IMR-90 (cell line): ENCODE data around the gene CD44. TPM values are rescaled to one million over a fixed set of nuclear protein-coding genes. Genes with fewer than 3 reads are reported as not detected.

Experiments used
- ATAC-seq: fragments of 200-7000 bp; cut with Tn5 transposase; 2 replicates; pipeline ENCODE4 v1.9.1; 2020; ENCODE audit warnings: low read depth, mild to moderate bottlenecking, moderate library complexity
- BruUV-seq: library from RNA; stranded (reverse); fragments of 400-500 nt; replicated peaks from 2 replicates; lab custom pipeline; 2021; lab: Mats Ljungman, UMichigan
- CTCF ChIA-PET: fragments of 300-600 bp; formaldehyde crosslinking; extraction: SDS; loops from one replicate; lab custom pipeline; 2021; ENCODE audit warnings: antibody characterized with exemption; lab: Yijun Ruan, JAX
- POLR2A ChIA-PET: fragments of 300-600 bp; sonication (Branson Sonifier 250); formaldehyde crosslinking; loops from one replicate; lab custom pipeline; 2022; ENCODE audit warnings: antibody characterized with exemption; ENCODE audit not compliant: unreplicated experiment; lab: Charles Lee
- DNase-seq: peaks from one replicate; pipeline ENCODE4 v3.0.0; 2013
- H2AFZ ChIP-seq: replicated peaks from 2 replicates; pipeline ENCODE3; 2013; ENCODE audit warnings: low read length, mild to moderate bottlenecking; ENCODE audit not compliant: poor library complexity
- H2AK5ac ChIP-seq: 2 replicates; pipeline ENCODE4 v1.6.1; 2013; ENCODE audit warnings: low read depth, low read length, inconsistent platforms
- H2AK9ac ChIP-seq: replicated peaks from 2 replicates; pipeline ENCODE3; 2013; ENCODE audit warnings: mild to moderate bottlenecking, low read depth, low read length, moderate library complexity; ENCODE audit not compliant: poor library complexity
- H2BK120ac ChIP-seq: 2 replicates; pipeline ENCODE4 v1.6.1; 2013; ENCODE audit warnings: low read depth, low read length, inconsistent platforms
- H2BK15ac ChIP-seq: 3 replicates; pipeline ENCODE4 v1.6.1; 2013; ENCODE audit warnings: low read depth, low read length, inconsistent platforms
- H2BK20ac ChIP-seq: 2 replicates; pipeline ENCODE4 v1.6.1; 2013; ENCODE audit warnings: low read depth, mild to moderate bottlenecking, inconsistent platforms, low read length, moderate library complexity
- H2BK5ac ChIP-seq: 2 replicates; pipeline ENCODE4 v1.6.1; 2013; ENCODE audit warnings: mild to moderate bottlenecking, low read depth, low read length, inconsistent platforms; ENCODE audit not compliant: poor library complexity, severe bottlenecking
- H3K14ac ChIP-seq: replicated peaks from 2 replicates; pipeline ENCODE4 v1.6.1; 2013; ENCODE audit warnings: low read depth, low read length, inconsistent platforms
- H3K18ac ChIP-seq: 2 replicates; pipeline ENCODE4 v1.6.1; 2013; ENCODE audit warnings: low read depth, low read length, control low read depth
- H3K23ac ChIP-seq: 2 replicates; pipeline ENCODE4 v1.6.1; 2013; ENCODE audit warnings: low read depth, low read length, inconsistent platforms
- H3K27ac ChIP-seq: 2 replicates; pipeline ENCODE4 v1.5.1; 2013; ENCODE audit warnings: mild to moderate bottlenecking, control low read depth, low read length; ENCODE audit not compliant: insufficient read depth
- H3K27me3 ChIP-seq: 2 replicates; pipeline ENCODE4 v1.6.1; 2013; ENCODE audit warnings: low read length; ENCODE audit not compliant: control insufficient read depth, insufficient read depth
- H3K36me3 ChIP-seq: 2 replicates; pipeline ENCODE4 v1.6.1; 2013; ENCODE audit warnings: low read length, mixed read lengths; ENCODE audit not compliant: control insufficient read depth, insufficient read depth
- H3K4ac ChIP-seq: 2 replicates; pipeline ENCODE4 v1.6.1; 2013; ENCODE audit warnings: low read depth, low read length, inconsistent platforms
- H3K4me1 ChIP-seq: 2 replicates; pipeline ENCODE4 v1.6.1; 2013; ENCODE audit warnings: low read length, mixed read lengths; ENCODE audit not compliant: control insufficient read depth, insufficient read depth
- H3K4me2 ChIP-seq: 2 replicates; pipeline ENCODE4 v1.6.1; 2013; ENCODE audit warnings: low read depth, mild to moderate bottlenecking, control low read depth, low read length, moderate library complexity
- H3K4me3 ChIP-seq: 2 replicates; pipeline ENCODE4 v1.5.1; 2013; ENCODE audit warnings: low read depth, mild to moderate bottlenecking, control low read depth, low read length, moderate library complexity; ENCODE audit not compliant: insufficient read depth
- H3K56ac ChIP-seq: 2 replicates; pipeline ENCODE4 v1.6.1; 2013; ENCODE audit warnings: low read length, inconsistent platforms; ENCODE audit not compliant: insufficient read depth; ENCODE audit errors: extremely low read depth
- H3K79me1 ChIP-seq, 2 experiments: 2 replicates each; pipeline ENCODE4 v1.6.1; 2013; ENCODE audit warnings: low read length in 2 of 2, inconsistent platforms in 1 of 2, low read depth in 1 of 2
- H3K9ac ChIP-seq: 2 replicates; pipeline ENCODE4 v1.6.1; 2013; ENCODE audit warnings: low read depth, low read length, control low read depth
- H3K9me1 ChIP-seq: 2 replicates; pipeline ENCODE4 v1.6.1; 2013; ENCODE audit warnings: low read length, inconsistent platforms; ENCODE audit not compliant: insufficient read depth
- H3K9me3 ChIP-seq: 2 replicates; pipeline ENCODE4 v1.6.1; 2013; ENCODE audit warnings: low read length; ENCODE audit not compliant: control insufficient read depth, insufficient read depth
- H4K20me1 ChIP-seq: 2 replicates; pipeline ENCODE4 v1.6.1; 2013; ENCODE audit warnings: low read length, inconsistent platforms; ENCODE audit not compliant: insufficient read depth
- H4K5ac ChIP-seq: 2 replicates; pipeline ENCODE4 v1.6.1; 2013; ENCODE audit warnings: mild to moderate bottlenecking, low read depth, low read length, control low read depth
- H4K8ac ChIP-seq, 2 experiments: 2 replicates each; pipeline ENCODE4 v1.6.1; 2013; ENCODE audit warnings: low read depth in 2 of 2, low read length in 2 of 2, control low read depth in 1 of 2, inconsistent platforms in 1 of 2
- H4K91ac ChIP-seq: 2 replicates; pipeline ENCODE4 v1.6.1; 2013; ENCODE audit warnings: low read depth, low read length, inconsistent platforms; ENCODE audit not compliant: insufficient read depth
- BHLHE40 ChIP-seq: fragments of 150-350 bp; IDR thresholded peaks from 2 replicates; pipeline ENCODE4 v1.6.1; 2016; ENCODE audit warnings: mild to moderate bottlenecking, low read depth, low read length
- CEBPB ChIP-seq: IDR thresholded peaks from 2 replicates; pipeline ENCODE4 v1.6.1; 2012; ENCODE audit warnings: low read depth, low read length, improper control_type of control experiment
- CHD1 ChIP-seq: IDR thresholded peaks from 2 replicates; pipeline ENCODE4 v1.6.1; 2012; ENCODE audit warnings: low read depth, low read length, improper control_type of control experiment
- FOS ChIP-seq: fragments of 150-350 bp; IDR thresholded peaks from 2 replicates; pipeline ENCODE4 v1.6.1; 2016; ENCODE audit warnings: low read depth, low read length
- MAFK ChIP-seq: IDR thresholded peaks from 2 replicates; pipeline ENCODE4 v1.6.1; 2012; ENCODE audit warnings: low read depth, low read length, improper control_type of control experiment
- MAZ ChIP-seq: IDR thresholded peaks from 2 replicates; pipeline ENCODE4 v1.6.1; 2012; ENCODE audit warnings: low read depth, mild to moderate bottlenecking, low read length, improper control_type of control experiment, moderate library complexity, borderline replicate concordance
- MXI1 ChIP-seq: IDR thresholded peaks from 2 replicates; pipeline ENCODE4 v1.6.1; 2012; ENCODE audit warnings: low read depth, mild to moderate bottlenecking, low read length, moderate library complexity, borderline replicate concordance
- NFE2L2 ChIP-seq: fragments of 150-350 bp; IDR thresholded peaks from 2 replicates; pipeline ENCODE4 v1.6.1; 2016; ENCODE audit warnings: low read depth, mild to moderate bottlenecking, low read length
- POLR2A ChIP-seq: IDR thresholded peaks from 2 replicates; pipeline ENCODE4 v1.6.1; 2012; ENCODE audit warnings: mild to moderate bottlenecking, low read depth, low read length
- RAD21 ChIP-seq: IDR thresholded peaks from 2 replicates; pipeline ENCODE4 v1.6.1; 2012; ENCODE audit warnings: low read length, improper control_type of control experiment
- RCOR1 ChIP-seq: IDR thresholded peaks from 2 replicates; pipeline ENCODE4 v1.6.1; 2012; ENCODE audit warnings: mild to moderate bottlenecking, low read length, improper control_type of control experiment; ENCODE audit not compliant: insufficient replicate concordance
- RFX5 ChIP-seq: IDR thresholded peaks from 2 replicates; pipeline ENCODE4 v1.8.0; 2012; ENCODE audit warnings: low read depth, mild to moderate bottlenecking, low read length, moderate library complexity
- SMC3 ChIP-seq: fragments of 150-350 bp; IDR thresholded peaks from 2 replicates; pipeline ENCODE4 v1.6.1; 2016; ENCODE audit warnings: low read depth, mild to moderate bottlenecking, antibody characterized with exemption, low read length, moderate library complexity
- WGBS, 2 experiments: methylation state at CpG; one replicate each; pipeline versions ENCODE4 v1.1.5 to v1.1.7; 2013; ENCODE audit warnings: missing lambda C conversion rate in 2 of 2; ENCODE audit not compliant: insufficient read length in 1 of 2; ENCODE audit errors: extremely low coverage in 2 of 2; 5-methylcytosine and 5-hydroxymethylcytosine counted together
- dilution Hi-C: fragments of 300-500 bp; cut with HindIII; formaldehyde crosslinking; loops from one replicate; pipeline ENCODE4 v1.14.3; 2018; ENCODE audit warnings: low sequenced_read_pairs; ENCODE audit not compliant: unreplicated experiment
- in situ Hi-C: fragments of 300-500 bp; cut with MboI; formaldehyde crosslinking; loops from 3 replicates; pipeline ENCODE4 v1.14.3; 2019; ENCODE audit warnings: low sequenced_read_pairs, inconsistent platforms, mixed read lengths
- intact Hi-C: fragments of 100-400 bp; cut with micrococcal nuclease; formaldehyde crosslinking; loops from 2 replicates; pipeline ENCODE4 v1.10.0; 2022
- polyA plus RNA-seq, 3 experiments: library from polyadenylated mRNA; depleted of rRNA; stranded (reverse); fragments of >200 nt; gene quantifications; 2 replicates each; pipeline ENCODE4 v1.2.3, GENCODE V29; 2012; ENCODE audit warnings: low replicate concordance in 1 of 3
- total RNA-seq: library from RNA; depleted of rRNA; stranded (reverse); fragments of >200 nt; gene quantifications from 2 replicates; pipeline ENCODE4 v1.2.3, GENCODE V29; 2012
- TF ChIP-seq, protein P1 (sequence below): fragments of 150-350 bp; IDR thresholded peaks from 2 replicates; pipeline ENCODE4 v1.6.1; 2017; ENCODE audit warnings: mild to moderate bottlenecking, antibody characterized with exemption, low read length, low read depth
- TF ChIP-seq, protein P2 (sequence below): conservative IDR thresholded peaks from 2 replicates; pipeline ENCODE4 v1.5.1; 2012; ENCODE audit warnings: mild to moderate bottlenecking, low read depth, low read length, improper control_type of control experiment

Gene CD44
- total and polyA plus RNA-seq, 2 of the 4 experiments (the other 2 are of a cell fraction), result 357 to 947 TPM

DNA sequence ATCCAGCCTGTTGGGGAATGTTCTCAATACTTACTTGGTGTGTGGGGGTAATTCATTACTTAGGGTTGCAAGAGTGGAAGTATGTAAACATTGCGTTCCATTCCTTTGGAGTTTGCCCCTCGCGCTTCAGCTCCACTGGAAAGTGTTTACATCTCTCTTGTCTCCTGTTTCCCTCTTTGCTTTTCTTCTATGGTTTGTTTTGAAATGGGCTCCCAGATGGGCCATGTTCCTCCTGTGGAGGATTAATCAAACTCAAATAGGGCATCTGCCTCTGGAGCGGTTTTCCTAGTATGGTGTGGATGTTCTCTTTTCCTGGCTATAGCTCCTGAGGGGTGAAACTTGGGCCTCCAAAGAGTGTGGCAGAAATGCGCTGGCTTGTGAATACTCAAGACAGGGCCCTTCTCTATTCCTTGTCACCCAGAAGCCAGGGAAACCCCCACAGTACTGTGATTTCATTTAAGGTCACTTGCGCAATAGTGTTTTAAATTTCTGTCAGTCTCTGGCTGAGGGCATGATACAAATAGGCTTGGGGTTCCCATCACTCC lies 51.9 kb downstream of the CD44 start:
- Histone ChIP-seq H3K9ac (peak overlapping the region; percentile 76), H2AK5ac (0 out of 2 replicates have a peak overlapping the region, but pooled peaks have one; percentile 18), H3K14ac (peak overlapping the region; percentile 15), H3K18ac (peak overlapping the region; percentile 97), H4K91ac (peak overlapping the region; percentile 72), H4K20me1 (peaks cover 31% of the 10 kb centered on the region), H2BK15ac (no peak overlapping the region), H3K4me2 (peak overlapping the region; percentile 6; the same call in 1 of the 2 replicates), H3K27me3 (no peaks in the 10 kb centered on the region), H3K23ac (no peak overlapping the region; the same call in 1 of the 2 replicates), H3K56ac (peak overlapping the region; percentile 42), H3K9me1 (peaks cover 19% of the 10 kb centered on the region), H2BK120ac (peak overlapping the region; percentile 72), H4K8ac (peak overlapping the region; percentile 63 to 78; a peak in 2 of 4 replicates), H3K4ac (peak overlapping the region; percentile 71), H4K5ac (peak overlapping the region; percentile 97), H3K27ac (peak overlapping the region; percentile 100), H3K9me3 (no peaks in the 10 kb centered on the region), H2BK20ac (peak overlapping the region; percentile 28), H3K4me3 (no peak overlapping the region), H3K79me1 (peaks cover 14 to 58% of the 10 kb centered on the region in 2 experiments), H2AFZ (no peak overlapping the region), H3K36me3 (peaks cover 51% of the 10 kb centered on the region), H2AK9ac (no peak overlapping the region), H2BK5ac (peak overlapping the region; percentile 93), H3K4me1 (peaks cover 28% of the 10 kb centered on the region)
- intact Hi-C loops, result loop anchor here (2.0 to 10.0 kb wide), 4 partner anchors 46 to 264 kb away; no protein-coding TSS in a partner anchor
- POLR2A ChIA-PET, result interaction anchor here (0.9 kb wide), 1 partner anchor 50 kb away, joined by 3 read pairs; no protein-coding TSS in a partner anchor
- ATAC-seq (peak; percentile 76), DNase-seq (peak; percentile 92)
- 43% methylated on average over 1 of the region's 6 CpGs; no CpG with 5 or more reads in 1 of the 2 experiments for WGBS, 2 experiments
- CTCF ChIA-PET, result interaction anchor here (1.0 kb wide), 1 partner anchor 196 kb away, joined by 3 read pairs; no protein-coding TSS in a partner anchor
- BruUV-seq, result no TSS peak
- dilution Hi-C loops, result no loop called here
- in situ Hi-C loops, result no loop called here
- TF ChIP-seq FOS, result no peak
- TF ChIP-seq CHD1, result no peak
- no peak for TF ChIP-seq RFX5
- TF ChIP-seq SMC3, result no peak
- no peak for TF ChIP-seq NFE2L2
- TF ChIP-seq BHLHE40, result no peak
- TF ChIP-seq MAZ, result no peak; the same call in 1 of the 2 replicates
- TF ChIP-seq POLR2A, result no peak
- TF ChIP-seq RAD21, result peak; percentile 5; the same call in 1 of the 2 replicates
- peak; percentile 98 for TF ChIP-seq CEBPB
- no peak for TF ChIP-seq MAFK
- TF ChIP-seq, protein P1, sequence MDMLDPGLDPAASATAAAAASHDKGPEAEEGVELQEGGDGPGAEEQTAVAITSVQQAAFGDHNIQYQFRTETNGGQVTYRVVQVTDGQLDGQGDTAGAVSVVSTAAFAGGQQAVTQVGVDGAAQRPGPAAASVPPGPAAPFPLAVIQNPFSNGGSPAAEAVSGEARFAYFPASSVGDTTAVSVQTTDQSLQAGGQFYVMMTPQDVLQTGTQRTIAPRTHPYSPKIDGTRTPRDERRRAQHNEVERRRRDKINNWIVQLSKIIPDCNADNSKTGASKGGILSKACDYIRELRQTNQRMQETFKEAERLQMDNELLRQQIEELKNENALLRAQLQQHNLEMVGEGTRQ, result no peak
- peak; percentile 83 for TF ChIP-seq RCOR1
- TF ChIP-seq MXI1, result peak; percentile 11; the same call in 1 of the 2 replicates
- TF ChIP-seq, protein P2, sequence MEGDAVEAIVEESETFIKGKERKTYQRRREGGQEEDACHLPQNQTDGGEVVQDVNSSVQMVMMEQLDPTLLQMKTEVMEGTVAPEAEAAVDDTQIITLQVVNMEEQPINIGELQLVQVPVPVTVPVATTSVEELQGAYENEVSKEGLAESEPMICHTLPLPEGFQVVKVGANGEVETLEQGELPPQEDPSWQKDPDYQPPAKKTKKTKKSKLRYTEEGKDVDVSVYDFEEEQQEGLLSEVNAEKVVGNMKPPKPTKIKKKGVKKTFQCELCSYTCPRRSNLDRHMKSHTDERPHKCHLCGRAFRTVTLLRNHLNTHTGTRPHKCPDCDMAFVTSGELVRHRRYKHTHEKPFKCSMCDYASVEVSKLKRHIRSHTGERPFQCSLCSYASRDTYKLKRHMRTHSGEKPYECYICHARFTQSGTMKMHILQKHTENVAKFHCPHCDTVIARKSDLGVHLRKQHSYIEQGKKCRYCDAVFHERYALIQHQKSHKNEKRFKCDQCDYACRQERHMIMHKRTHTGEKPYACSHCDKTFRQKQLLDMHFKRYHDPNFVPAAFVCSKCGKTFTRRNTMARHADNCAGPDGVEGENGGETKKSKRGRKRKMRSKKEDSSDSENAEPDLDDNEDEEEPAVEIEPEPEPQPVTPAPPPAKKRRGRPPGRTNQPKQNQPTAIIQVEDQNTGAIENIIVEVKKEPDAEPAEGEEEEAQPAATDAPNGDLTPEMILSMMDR, result no peak
